Breast epithelium (tissue), 3 donors: ENCODE results near the gene SLC38A3.

ENCODE experiments used
- CTCF ChIP-seq, 3 donors: fragments of 450-650 bp; IDR thresholded peaks; one replicate each; pipeline ENCODE4 v1.5.1; 2016 to 2017; ENCODE audit warnings: antibody characterized with exemption in 3 of 3, mild to moderate bottlenecking in 3 of 3, moderate library complexity in 3 of 3
- POLR2A ChIP-seq: fragments of 450-650 bp; IDR thresholded peaks from one replicate; pipeline ENCODE4 v1.6.1; 2016; ENCODE audit warnings: antibody characterized with exemption, mild to moderate bottlenecking, moderate library complexity
- POLR2AphosphoS5 ChIP-seq, 3 donors: sonication (generic); formaldehyde crosslinking; IDR thresholded peaks; one replicate each; pipeline ENCODE4 v1.6.1; 2017; ENCODE audit warnings: antibody characterized with exemption in 3 of 3

- TF ChIP-seq CTCF (IDR thresholded peaks at IDR 0.05) (no peak), POLR2A (no peak), POLR2AphosphoS5 (IDR thresholded peaks at IDR 0.05) (no peak)
Measured at GRCh38 chr3:50254577-50255250, 49.6 kb downstream of the SLC38A3 start.
